Kidney epithelial cell (primary cell): Measurements from ENCODE around the gene MIPOL1. TPM values are rescaled to one million over a fixed set of nuclear protein-coding genes. Genes with fewer than 3 reads are reported as not detected.
"Not testable (repeated sequence)": the region's sequence is repeated elsewhere in the genome, so short reads cannot be mapped to it uniquely, and the experiment has no call there.

Experiments
- DNase-seq: peaks from one replicate; pipeline ENCODE4 v3.0.0-alpha.2; 2010; ENCODE audit warnings: low read depth
- H3K27me3 ChIP-seq: 2 replicates; pipeline ENCODE4 v1.6.0; 2011; ENCODE audit warnings: low read length; ENCODE audit not compliant: control insufficient read depth, insufficient read depth
- H3K36me3 ChIP-seq: 2 replicates; pipeline ENCODE4 v1.5.1; 2011; ENCODE audit warnings: low read length; ENCODE audit not compliant: control insufficient read depth, insufficient read depth
- H3K4me3 ChIP-seq: 2 replicates; pipeline ENCODE4 v1.5.1; 2011; ENCODE audit warnings: low read depth, mild to moderate bottlenecking, control low read depth, low read length
- CTCF ChIP-seq: IDR thresholded peaks from 2 replicates; pipeline ENCODE4 v1.5.1; 2011; ENCODE audit warnings: mild to moderate bottlenecking, moderate library complexity, low read length, control low read depth, inconsistent platforms; ENCODE audit not compliant: insufficient read depth, poor library complexity, severe bottlenecking
- total RNA-seq: library from RNA; depleted of rRNA; stranded (reverse); fragments of >200 nt; gene quantifications from 2 replicates; pipeline ENCODE4 v1.2.3, GENCODE V29; 2015

MIPOL1 gene
- total RNA-seq, 1 donor from 2014 or later = 7.1 TPM

DNA sequence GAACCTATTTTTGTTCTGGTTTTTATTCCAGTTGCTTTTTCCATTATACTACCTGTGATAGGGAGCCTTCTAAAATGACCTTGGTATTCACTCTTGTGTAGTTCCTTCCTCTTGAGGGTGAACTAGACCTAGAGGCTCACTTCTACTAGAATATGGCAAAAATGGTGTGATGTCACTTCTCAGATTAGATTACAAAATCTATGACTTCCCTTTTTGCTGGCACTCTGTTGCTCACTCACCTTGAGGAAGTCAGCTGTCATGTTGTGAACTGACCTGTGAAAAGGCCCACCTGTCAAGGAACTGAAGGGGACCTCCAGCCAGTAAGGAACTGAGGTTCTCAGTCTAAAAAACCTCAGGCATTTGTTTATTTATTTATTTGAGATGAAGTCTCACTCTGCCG, 5.7 kb downstream of the MIPOL1 start:
- Histone ChIP-seq H3K36me3 (no peaks in the 10 kb centered on the region), H3K4me3 (no peak overlapping the region), H3K27me3 (no peaks in the 10 kb centered on the region)
- no peak for DNase-seq
- TF ChIP-seq CTCF = no peak

- H3K4me3 ChIP-seq, DNase-seq, H3K27me3 ChIP-seq, H3K36me3 ChIP-seq: not testable (repeated sequence)
These were observed 8.2 kb downstream of the MIPOL1 start for GRCh38 chr14:37205623-37206605.

GRCh38 chr14:37209617-37210016, 11.9 kb downstream of the MIPOL1 start:
- H3K27me3 ChIP-seq, H3K4me3 ChIP-seq, H3K36me3 ChIP-seq, DNase-seq: not testable (repeated sequence)

- Histone ChIP-seq H3K36me3 (no peaks in the 10 kb centered on the region), H3K4me3 (no peak overlapping the region), H3K27me3 (no peaks in the 10 kb centered on the region)
- no peak for TF ChIP-seq CTCF
- no peak for DNase-seq
These were observed 12.7 kb downstream of the MIPOL1 start for GRCh38 chr14:37210448-37210847.

- Histone ChIP-seq H3K36me3 (no peaks in the 10 kb centered on the region), H3K4me3 (no peak overlapping the region), H3K27me3 (no peaks in the 10 kb centered on the region)
- no peak for TF ChIP-seq CTCF
- DNase-seq = no peak
These were observed 15.3 kb downstream of the MIPOL1 start for GRCh38 chr14:37213016-37213415.

DNA sequence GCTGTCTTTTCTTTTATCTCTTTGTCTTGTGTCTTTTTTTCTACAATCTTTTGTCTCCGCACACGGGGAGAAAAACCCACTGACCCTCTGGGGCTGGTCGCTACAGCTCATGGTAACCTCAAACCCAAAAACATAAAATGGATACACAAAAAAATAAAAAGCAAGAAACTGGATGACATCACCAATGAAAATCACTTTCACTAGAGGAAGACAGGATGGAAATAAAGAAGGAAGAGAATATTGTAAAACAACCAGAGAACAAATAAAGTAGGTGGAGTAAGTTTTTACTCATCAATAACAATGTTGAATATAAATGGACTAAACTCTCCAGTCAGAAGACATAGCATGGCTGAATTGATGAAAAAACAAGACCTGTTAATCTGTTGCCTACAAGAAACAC, 17.6 kb downstream of the MIPOL1 start:
- Histone ChIP-seq H3K4me3 (no peak overlapping the region), H3K36me3 (no peaks in the 10 kb centered on the region), H3K27me3 (no peaks in the 10 kb centered on the region)
- no peak for DNase-seq
- no peak for TF ChIP-seq CTCF

DNA sequence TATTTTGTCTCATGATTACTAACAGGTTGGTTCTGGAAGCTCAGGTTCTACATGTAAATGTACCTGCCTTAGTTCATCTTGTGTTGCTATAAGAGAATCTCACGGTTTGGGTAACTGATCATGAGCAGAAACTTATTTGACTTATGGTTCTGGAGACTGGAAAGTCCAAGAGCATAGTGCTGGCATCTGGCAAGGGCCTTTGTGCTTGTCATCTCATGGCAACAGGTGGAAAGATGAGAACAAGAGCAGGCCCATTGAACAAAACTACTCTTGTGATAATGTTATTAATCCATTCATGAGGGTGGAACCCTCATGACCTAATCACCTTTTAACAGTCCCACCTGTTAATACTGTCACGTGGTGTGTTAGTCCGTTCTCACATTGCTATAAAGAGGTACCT, 23.3 kb downstream of the MIPOL1 start:
- H3K4me3 ChIP-seq = no peak overlapping the region
- no peak for DNase-seq
- no peak for TF ChIP-seq CTCF
- no peaks in the 10 kb centered on the region for H3K36me3 ChIP-seq
- H3K27me3 ChIP-seq = no peaks in the 10 kb centered on the region
